ENCODE data around the gene IMPACT.

Gene IMPACT

GRCh38 chr18:24482821-24483220, 56.4 kb downstream of the IMPACT start:
- no peak for DNase-seq

- no peak for DNase-seq
Observed at GRCh38 chr18:24485681-24486080, 59.2 kb downstream of the IMPACT start.

GRCh38 chr18:24486684-24487083, 60.2 kb downstream of the IMPACT start:
- no peak for DNase-seq

GRCh38 chr18:24488824-24489493, 62.5 kb downstream of the IMPACT start:
- peak; percentile 65 for DNase-seq

- no peak for DNase-seq
Observed at GRCh38 chr18:24490539-24490938, 64.1 kb downstream of the IMPACT start.

GRCh38 chr18:24491927-24492834, 65.7 kb downstream of the IMPACT start:
- DNase-seq: no peak

- DNase-seq: no peak
Observed at GRCh38 chr18:24494586-24494985, 68.1 kb downstream of the IMPACT start.

GRCh38 chr18:24497031-24497754, 70.7 kb downstream of the IMPACT start:
- DNase-seq: no peak

GRCh38 chr18:24499814-24500213, 73.3 kb downstream of the IMPACT start:
- no peak for DNase-seq

GRCh38 chr18:24500217-24500616, 73.7 kb downstream of the IMPACT start:
- DNase-seq: no peak

- no peak for DNase-seq
Observed at GRCh38 chr18:24500766-24501165, 74.3 kb downstream of the IMPACT start.

- DNase-seq: no peak
Observed at GRCh38 chr18:24502667-24503523, 76.4 kb downstream of the IMPACT start.
